Subcutaneous abdominal adipose tissue (tissue), 5 donors: ENCODE data around the gene PSMB5.

Source experiments
- H3K27ac ChIP-seq: one replicate; pipeline ENCODE4 v1.7.0; 2013; ENCODE audit warnings: low read depth, mild to moderate bottlenecking, inconsistent platforms, low read length, moderate library complexity
- H3K27me3 ChIP-seq, 5 donors: one replicate each; pipeline ENCODE4 v1.7.0; 2013; ENCODE audit warnings: low read length in 5 of 5, inconsistent platforms in 1 of 5; ENCODE audit not compliant: control insufficient read depth in 5 of 5, insufficient read depth in 4 of 5
- H3K36me3 ChIP-seq, 5 donors: one replicate each; pipeline ENCODE4 v1.7.0; 2013; ENCODE audit warnings: low read length in 5 of 5; ENCODE audit not compliant: control insufficient read depth in 5 of 5, insufficient read depth in 5 of 5
- H3K4me1 ChIP-seq, 5 donors: one replicate each; pipeline ENCODE4 v1.7.0; 2013; ENCODE audit warnings: low read length in 5 of 5, mild to moderate bottlenecking in 3 of 5, moderate library complexity in 1 of 5; ENCODE audit not compliant: control insufficient read depth in 5 of 5, insufficient read depth in 5 of 5
- H3K4me3 ChIP-seq, 5 donors: one replicate each; pipeline ENCODE4 v1.7.0; 2013; ENCODE audit warnings: low read length in 5 of 5, low read depth in 1 of 5
- H3K9ac ChIP-seq, 5 donors: one replicate each; pipeline ENCODE4 v1.7.0; 2013; ENCODE audit warnings: low read length in 5 of 5, mild to moderate bottlenecking in 4 of 5, moderate library complexity in 3 of 5
- H3K9me3 ChIP-seq, 5 donors: one replicate each; pipeline ENCODE4 v1.7.0; 2013; ENCODE audit warnings: low read length in 5 of 5; ENCODE audit not compliant: control insufficient read depth in 5 of 5
- donor health status: healthy.
- donor health status: healthy.
- donor health status: healthy.
- donor health status: healthy.
- donor health status: healthy.

PSMB5 gene

DNA sequence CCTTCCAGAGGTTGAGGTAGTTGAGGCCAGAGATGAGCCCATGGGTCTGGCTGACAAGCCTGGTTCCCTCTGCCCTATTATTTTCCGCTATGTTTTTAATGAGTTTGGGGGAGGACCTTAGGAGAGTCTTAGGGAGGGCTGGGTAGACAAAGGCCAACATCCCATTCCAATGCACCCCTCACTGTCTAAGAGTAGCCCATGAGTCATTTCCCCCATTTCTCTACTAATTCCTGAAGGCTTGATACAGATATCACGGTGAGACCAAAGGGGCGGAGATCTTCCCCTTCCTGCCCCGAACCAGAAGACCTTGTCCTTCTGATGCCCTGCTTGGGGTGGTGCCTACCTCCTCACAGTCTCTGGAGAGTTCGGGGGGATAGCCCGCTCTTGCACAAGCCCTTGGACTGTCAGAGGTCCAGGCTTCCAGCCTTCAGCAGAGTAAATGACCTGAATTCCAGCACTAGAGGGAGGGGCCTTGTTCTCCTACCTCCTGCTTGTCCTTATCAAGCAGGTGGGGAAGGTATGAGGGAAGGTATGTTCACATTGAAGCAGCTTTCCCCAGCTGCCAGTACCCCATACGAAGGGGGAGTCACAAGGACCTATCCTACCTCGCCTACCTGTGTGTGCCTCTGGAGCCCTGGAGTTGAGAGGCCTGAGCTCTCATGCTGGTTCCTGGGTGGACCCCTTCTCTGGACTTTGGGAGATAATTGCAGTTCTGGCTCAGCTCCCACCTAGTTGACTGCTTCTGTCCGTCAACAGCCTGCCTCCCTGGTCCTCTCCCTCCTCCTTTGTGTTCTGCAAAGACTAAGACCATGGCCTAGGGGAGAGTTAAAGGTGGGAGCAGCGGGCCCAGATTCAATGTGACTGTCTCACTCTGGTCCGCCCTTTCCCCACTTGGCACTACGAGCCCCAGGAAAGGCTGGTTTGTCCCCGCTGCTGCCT lies 11.0 kb upstream of the PSMB5 start:
- Histone ChIP-seq H3K36me3 (no peaks in the 10 kb centered on the region), H3K27ac (peak overlapping the region; percentile 74), H3K4me1 (peaks cover 0 to 38% (median 0%) of the 10 kb centered on the region in 5 donors), H3K4me3 (no peak overlapping the region), H3K27me3 (peaks cover 0 to 4% (median 0%) of the 10 kb centered on the region in 5 donors), H3K9ac (peak overlapping the region in 1 of 5 donors; percentile 51), H3K9me3 (no peaks in the 10 kb centered on the region)

DNA sequence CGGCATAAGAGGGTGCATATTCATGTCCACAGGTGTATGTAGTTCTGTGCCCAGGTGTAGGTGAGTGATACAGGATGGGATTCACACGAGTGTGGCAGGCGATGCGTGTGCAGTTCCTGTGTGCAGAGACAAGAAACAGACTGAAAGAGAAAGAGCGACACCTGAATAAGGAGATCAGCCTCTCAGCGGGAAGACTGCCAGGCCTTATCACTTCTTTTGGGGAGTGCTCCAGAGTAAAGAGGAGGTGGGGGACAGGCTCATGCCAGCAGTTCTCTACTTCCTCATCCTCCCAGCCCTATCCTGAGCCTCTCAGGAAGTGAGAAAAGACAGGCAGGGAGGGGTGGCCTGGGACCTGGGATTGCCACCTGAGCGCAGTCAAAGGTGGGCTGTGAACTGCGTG lies 10.1 kb upstream of the PSMB5 start:
- Histone ChIP-seq H3K36me3 (no peaks in the 10 kb centered on the region), H3K27ac (peak overlapping the region; percentile 74), H3K4me3 (no peak overlapping the region), H3K27me3 (peaks cover 0 to 4% (median 0%) of the 10 kb centered on the region in 5 donors), H3K9me3 (no peaks in the 10 kb centered on the region), H3K4me1 (peaks cover 0 to 38% (median 0%) of the 10 kb centered on the region in 5 donors), H3K9ac (peak overlapping the region in 1 of 5 donors; percentile 51)

DNA sequence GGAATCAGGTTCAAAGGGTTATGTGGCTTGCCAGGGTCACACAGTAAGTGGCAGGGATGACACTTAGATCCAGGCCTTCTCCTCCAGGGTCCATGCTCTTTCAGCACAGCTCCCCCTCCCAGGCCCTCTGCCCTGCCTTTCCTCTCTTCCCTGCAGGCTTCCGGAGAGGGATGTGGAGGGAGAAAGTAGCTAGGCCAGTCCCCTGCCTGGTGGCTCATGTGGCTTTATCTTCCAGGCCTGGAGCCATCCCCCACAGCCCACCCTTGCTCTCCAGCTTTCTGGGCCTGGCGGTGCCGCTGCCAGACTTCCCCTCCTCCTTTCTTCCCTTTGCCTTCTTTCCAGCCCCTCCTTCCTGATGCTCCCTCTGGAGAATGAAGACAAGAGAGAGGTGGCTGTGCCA lies 9.1 kb upstream of the PSMB5 start:
- Histone ChIP-seq H3K9me3 (no peaks in the 10 kb centered on the region), H3K4me3 (no peak overlapping the region), H3K27ac (no peak overlapping the region), H3K4me1 (peaks cover 0 to 38% (median 0%) of the 10 kb centered on the region in 5 donors), H3K9ac (no peak overlapping the region), H3K36me3 (no peaks in the 10 kb centered on the region), H3K27me3 (peaks cover 0 to 4% (median 0%) of the 10 kb centered on the region in 5 donors)

DNA sequence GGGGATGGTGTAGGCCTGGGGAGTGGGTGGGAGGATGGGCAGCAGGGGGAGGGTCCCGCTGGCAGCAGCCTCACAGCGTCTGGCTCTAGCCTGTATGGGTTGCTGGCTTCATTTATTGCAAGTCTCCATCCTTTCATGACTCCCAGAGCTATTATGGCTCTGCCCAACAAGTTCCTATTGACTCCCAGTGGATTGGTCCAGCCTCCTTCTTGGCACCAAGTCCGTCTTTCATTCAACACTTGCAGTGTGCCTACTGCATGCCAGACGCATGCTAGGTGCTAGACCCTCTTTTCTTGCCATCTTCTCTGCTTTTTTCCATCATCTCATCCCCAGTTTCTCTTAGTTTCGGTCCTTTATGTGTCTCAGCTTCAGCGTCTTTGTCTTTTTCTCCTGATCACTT lies 8.4 kb upstream of the PSMB5 start:
- no peak overlapping the region for H3K4me3 ChIP-seq
- no peaks in the 10 kb centered on the region for H3K36me3 ChIP-seq
- H3K9me3 ChIP-seq, result no peaks in the 10 kb centered on the region
- H3K9ac ChIP-seq, result no peak overlapping the region
- no peak overlapping the region for H3K27ac ChIP-seq
- peaks cover 0 to 38% (median 0%) of the 10 kb centered on the region in 5 donors for H3K4me1 ChIP-seq
- peaks cover 0 to 4% (median 0%) of the 10 kb centered on the region in 5 donors for H3K27me3 ChIP-seq

DNA sequence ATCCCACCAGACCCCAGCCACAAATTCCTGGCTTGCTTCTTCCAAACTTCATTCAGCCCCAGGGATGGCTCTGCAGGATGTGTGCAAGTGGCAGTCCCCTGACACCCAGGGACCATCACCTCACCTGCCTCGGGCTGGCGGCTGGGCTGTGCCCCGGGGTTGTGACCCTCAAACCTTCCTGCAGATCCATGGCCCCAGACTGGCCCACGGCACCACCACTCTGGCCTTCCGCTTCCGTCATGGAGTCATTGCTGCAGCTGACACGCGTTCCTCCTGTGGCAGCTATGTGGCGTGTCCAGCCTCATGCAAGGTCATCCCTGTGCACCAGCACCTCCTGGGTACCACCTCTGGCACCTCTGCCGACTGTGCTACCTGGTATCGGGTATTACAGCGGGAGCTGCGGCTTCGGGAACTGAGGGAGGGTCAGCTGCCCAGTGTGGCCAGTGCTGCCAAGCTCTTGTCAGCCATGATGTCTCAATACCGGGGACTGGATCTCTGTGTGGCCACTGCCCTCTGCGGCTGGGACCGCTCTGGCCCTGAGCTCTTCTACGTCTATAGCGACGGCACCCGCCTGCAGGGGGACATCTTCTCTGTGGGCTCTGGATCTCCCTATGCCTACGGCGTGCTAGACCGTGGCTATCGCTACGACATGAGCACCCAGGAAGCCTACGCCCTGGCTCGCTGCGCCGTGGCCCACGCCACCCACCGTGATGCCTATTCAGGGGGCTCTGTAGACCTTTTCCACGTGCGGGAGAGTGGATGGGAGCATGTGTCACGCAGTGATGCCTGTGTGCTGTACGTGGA lies 7.7 kb upstream of the PSMB5 start, which contains the start of gene PSMB11:
PSMB11 (plus strand) TSS at position 51 of the 804 bp plus-strand sequence; CDS start at position 65, 14 bp downstream.
- Histone ChIP-seq H3K9ac (no peak within 1 kb of the TSS), H3K36me3 (no peaks in the 10 kb centered on the region), H3K4me1 (peaks cover 0 to 35% (median 0%) of the 10 kb centered on the region in 5 donors), H3K27me3 (peaks cover 0 to 3% (median 0%) of the 10 kb centered on the region in 5 donors), H3K27ac (no peak within 1 kb of the TSS), H3K4me3 (no peak within 1 kb of the TSS), H3K9me3 (no peaks in the 10 kb centered on the region)

DNA sequence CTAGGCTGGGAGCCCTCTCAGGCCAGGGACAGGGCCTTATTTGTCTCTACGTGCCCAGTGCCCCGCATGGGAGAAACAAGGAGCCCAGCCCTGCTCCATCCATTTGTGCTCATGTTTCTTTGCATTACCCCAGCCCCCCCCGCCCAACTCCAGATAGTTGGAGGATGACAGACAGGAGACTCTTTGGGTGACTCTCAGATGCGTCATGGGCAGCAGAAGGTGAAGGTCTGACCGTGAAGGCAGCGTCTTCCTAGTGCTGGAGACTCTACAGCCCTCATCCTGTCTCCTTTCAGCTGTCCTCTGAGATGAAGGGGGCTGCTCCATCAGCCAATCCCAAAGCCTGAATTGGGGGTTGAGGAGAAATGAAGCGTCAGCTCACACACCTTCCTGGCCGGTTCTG lies 7.0 kb upstream of the PSMB5 start:
- Histone ChIP-seq H3K4me3 (no peak overlapping the region), H3K4me1 (peaks cover 0 to 29% (median 0%) of the 10 kb centered on the region in 5 donors), H3K9me3 (no peaks in the 10 kb centered on the region), H3K27ac (no peak overlapping the region), H3K36me3 (no peaks in the 10 kb centered on the region), H3K27me3 (no peaks in the 10 kb centered on the region), H3K9ac (no peak overlapping the region)

DNA sequence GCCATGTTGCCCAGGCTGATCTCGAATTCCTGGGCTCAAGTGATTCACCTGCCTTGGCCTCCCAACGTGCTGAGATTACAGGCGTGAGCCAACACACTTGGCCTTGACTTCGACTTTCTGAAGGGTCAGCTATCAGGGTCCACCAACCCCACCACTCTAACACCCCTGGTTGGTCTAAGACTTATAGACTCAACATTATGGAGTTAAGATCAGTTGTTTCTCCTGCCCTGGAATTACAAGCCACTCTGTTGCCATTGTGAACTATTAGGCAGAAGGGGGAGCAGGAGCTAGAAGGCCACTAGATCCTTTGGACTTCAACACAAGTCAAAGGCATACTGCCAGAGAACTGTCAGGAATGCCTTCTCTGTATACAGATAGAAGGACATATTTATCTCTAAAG lies 5.4 kb upstream of the PSMB5 start:
- Histone ChIP-seq H3K27ac (no peak overlapping the region), H3K9ac (no peak overlapping the region), H3K36me3 (no peaks in the 10 kb centered on the region), H3K27me3 (no peaks in the 10 kb centered on the region), H3K9me3 (no peaks in the 10 kb centered on the region), H3K4me1 (peaks cover 0 to 20% (median 6%) of the 10 kb centered on the region in 5 donors), H3K4me3 (no peak overlapping the region)

DNA sequence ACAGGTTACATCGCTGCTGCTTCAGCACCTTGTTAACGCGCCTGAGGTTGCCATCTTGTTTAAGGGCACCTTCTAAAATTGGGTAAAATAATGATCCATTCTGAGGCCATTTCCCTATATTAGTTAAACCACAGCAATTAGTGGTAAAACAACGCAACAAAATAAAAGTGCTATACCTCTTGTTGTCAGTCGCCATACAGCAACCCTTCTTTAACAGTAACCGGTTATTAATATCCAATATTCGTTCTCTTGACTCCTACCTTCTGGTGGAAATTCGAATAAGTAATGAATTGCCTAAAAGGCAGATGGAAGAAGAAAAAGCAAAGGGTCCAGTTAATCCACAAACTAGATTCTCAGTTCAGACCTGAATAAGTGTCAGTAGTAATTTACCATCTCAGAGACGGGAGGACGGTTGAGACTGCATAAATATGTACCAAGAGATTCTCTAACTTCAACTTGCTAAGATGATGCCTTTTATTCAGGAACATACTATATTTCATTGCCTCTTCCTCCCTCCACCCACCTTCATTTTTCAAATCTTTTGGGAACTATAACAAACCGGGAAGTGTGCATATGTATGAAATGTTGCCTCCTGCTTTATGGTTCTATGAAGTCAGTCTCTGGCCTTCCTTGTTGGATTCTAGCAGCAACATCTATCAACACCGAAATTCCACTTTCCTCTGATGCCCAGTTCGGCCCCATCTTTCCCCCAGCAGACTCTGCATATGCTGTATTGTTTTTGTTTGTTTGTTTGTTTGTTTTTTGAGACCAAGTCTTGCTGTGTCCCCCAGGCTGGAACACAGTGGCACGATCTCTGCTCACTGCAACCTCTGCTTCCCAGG lies 824 bp upstream of the PSMB5 start:
- peak overlapping the region; percentile 90 to 99 (median 98) for H3K9ac ChIP-seq
- H3K36me3 ChIP-seq, result peaks cover 8 to 25% (median 18%) of the 10 kb centered on the region in 5 donors
- peak overlapping the region; percentile 98 for H3K27ac ChIP-seq
- H3K9me3 ChIP-seq, result no peaks in the 10 kb centered on the region
- peak overlapping the region; percentile 79 to 96 (median 93) for H3K4me3 ChIP-seq
- peaks cover 3 to 22% (median 20%) of the 10 kb centered on the region in 5 donors for H3K4me1 ChIP-seq
- no peaks in the 10 kb centered on the region for H3K27me3 ChIP-seq

DNA sequence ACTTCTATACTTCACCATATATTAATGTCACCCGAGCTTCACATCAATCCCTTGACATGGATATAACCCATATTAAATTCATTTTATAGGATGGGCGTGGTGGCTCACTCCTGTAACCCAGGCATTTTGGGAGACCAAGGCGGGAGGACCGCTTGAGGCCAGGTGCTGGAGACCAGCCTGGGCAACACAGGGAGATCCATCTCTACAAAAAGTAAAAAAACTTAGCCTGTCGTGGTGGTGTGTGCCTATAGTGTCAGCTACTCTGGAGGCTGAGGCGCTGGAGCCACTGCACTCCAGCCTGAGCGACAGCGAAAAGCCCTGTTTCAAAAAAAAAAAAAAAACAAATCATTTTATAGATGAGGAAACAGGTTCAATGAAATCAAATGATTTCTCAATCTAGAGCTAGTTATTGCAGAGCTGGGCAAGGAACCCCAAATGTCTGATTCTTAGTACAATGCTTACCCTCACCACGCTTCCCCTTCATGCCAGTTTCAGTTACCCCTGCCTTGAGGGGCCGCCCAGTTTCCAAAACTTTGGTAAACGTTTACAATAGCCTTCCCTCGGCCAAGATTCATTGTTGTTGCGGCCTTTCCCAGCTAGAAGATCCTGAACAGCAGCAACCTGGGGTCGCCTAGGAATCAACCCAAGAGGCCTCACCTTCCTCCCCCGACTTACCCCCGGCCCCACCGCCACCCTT lies 751 bp downstream of the PSMB5 start:
- Histone ChIP-seq H3K27ac (peak overlapping the region; percentile 98), H3K9me3 (no peaks in the 10 kb centered on the region), H3K9ac (peak overlapping the region; percentile 90 to 99 (median 98)), H3K27me3 (no peaks in the 10 kb centered on the region), H3K4me3 (peak overlapping the region; percentile 79 to 96 (median 93)), H3K36me3 (peaks cover 8 to 31% (median 21%) of the 10 kb centered on the region in 5 donors), H3K4me1 (peaks cover 3 to 22% (median 20%) of the 10 kb centered on the region in 5 donors)
